DMS79 (cell line): ENCODE results near the gene DRAP1.
A peak's percentile ranks its signal among the peaks of the same experiment; 100 is the strongest.

Experiments used
- DNase-seq: peaks from one replicate; lab custom pipeline; 2025; lab: John Stamatoyannopoulos, UW

The DRAP1 gene, protein sequence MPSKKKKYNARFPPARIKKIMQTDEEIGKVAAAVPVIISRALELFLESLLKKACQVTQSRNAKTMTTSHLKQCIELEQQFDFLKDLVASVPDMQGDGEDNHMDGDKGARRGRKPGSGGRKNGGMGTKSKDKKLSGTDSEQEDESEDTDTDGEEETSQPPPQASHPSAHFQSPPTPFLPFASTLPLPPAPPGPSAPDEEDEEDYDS

DNA sequence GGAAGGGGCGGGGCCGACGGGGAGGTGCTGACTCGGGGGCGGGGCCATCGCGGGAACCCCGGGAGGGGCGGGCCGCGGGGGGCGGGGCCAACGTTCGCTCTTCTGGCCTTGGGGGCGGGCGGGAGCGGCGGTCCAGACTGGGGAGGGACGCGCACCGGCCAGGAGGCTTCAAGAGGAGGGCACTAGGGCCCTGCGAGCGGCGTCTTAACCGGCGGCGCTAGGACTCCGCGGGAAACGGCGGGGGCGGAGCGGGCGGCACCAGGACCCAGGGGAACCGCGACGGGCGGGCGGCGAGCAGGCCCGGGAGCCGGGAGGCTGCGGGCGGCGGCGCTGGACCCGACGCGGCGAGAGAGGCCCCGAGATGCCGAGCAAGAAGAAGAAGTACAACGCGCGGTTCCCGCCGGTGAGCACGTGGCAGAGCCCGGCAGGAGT lies at the start of gene DRAP1:
TSS of gene DRAP1 (plus strand) at position 286 of the 432 bp plus-strand sequence. CDS start at position 362, 76 bp downstream.
- DNase-seq = peak; percentile 94

DNA sequence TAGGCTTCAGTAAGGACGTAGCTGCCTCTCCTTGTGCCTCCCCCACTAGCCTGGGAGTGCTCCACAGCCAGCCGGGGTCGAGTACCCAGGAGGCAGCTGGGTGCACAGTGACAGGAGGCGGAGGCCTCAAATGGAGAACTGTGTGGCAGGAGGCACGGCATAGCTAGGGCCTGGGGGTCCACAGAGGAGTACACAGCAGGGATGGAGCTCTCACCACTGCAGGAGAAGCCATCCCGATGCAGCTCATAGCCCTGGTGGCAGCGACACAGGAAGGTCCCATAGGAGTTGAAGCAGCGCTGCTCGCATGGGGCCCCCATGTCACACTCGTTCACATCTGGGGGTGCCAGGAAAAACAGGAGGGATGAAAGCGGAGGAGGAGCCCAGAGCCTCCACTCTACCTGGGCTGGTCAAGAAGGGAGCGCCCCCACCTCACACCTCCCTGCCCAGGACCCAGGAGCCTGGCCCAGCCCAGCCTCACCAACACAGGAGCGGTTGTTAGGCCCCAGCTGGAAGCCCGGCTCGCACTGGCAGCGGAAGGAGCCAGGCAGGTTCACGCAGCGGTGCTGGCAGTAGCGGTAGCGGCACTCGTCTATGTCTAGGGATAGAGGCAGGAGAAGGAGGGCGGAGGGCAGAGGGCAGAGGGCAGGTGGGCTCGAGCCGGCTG lies 49.5 kb upstream of the DRAP1 start:
- DNase-seq = no peak

DNA sequence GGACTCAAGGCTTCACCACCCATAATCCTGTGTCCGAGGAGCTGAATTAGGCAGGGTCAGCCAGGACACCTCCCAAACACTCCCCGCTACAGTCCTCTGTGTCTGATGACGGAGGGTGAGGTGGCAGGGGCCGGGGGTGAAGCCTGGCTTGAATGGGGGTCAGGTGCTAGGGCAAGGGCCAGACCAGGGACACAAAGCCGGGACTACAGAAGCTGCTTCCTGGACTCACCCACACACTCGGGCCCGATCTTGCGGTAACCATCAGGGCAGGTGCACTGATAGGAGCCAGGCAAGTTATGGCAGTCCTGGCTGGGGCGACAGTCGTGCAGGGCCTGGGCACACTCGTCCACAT lies 48.9 kb upstream of the DRAP1 start:
- no peak for DNase-seq

DNA sequence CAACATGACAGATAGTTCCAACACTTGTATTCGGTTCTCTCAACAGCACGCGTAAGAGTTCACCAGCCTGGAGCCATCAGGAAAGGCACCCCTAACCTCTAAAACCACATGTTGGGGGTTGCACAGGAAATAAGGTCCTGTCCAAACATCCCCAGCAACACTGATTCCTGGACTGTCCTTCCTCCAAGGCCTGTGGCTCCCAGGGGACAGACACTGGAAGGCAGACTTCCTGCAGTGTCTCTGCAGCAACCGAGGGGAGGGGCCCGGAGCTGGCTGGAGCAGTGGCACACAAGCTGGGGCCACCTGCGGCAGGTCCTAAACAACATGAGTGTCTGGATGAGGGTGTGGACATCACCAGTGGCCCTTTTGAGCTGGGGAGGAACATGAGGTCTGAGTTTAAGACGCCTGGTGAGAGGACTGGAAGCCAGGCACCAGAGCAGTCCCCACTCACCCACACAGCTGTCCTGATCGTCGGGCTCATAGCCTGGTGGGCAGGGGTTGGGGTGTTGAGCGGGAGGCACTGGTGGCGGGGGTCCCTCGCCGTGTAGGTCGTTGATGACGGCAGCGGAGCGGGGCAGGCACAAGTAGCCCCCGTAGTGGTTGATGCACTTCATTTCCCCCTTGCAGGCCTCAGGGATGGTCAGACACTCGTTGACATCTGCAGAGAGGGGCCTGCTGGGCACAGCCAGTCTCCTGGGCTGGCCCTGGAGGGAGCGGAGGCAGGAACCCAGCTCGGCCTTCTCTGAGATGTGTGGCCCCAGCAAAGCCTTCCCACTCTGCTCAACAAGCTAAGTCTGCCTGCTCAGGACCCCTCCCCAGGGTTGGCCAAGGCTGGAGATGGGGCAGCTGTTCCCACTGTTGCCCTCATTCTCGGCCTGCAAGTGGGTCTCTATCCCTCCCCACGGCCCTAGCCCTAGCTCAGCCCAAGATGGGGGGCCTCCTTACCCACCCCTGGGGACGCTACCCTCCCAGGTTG lies 48.2 kb upstream of the DRAP1 start:
- no peak for DNase-seq

DNA sequence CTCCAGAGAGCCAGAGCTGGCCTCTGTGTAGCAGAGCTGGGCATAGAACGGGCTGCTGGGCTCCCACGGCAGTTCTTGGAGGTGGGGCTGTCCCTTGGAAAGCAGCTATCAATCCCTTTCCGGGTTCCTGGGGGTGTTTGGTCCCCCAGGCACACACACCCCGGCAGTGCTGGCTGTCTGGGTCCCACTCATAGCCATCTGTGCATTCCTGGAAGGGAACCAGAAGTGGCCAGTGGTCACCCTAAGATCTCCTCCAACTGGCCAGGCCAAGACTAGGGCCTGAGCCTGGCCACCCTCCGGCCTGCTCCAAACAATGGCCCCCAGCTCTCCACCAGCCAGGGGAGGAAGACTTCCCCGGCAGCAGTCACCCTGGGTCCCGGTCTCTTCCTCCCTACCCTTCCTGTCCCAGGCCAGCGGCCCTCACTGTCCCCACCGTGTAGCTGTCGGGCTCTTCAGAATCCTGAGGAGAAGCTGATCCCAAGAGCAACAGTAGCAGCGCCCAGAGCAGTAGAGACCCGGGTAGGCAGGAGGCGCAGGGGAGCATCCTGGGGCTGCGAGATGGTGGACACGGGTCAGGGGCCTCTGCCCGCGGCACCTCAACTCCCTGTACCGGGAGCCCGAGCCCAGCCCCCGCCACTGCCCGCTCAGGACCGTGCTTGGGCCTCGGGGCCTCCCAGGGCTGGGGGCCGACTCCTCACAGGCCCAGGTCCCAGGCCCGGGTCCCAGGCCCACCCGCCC lies 47.2 kb upstream of the DRAP1 start:
- no peak for DNase-seq

DNA sequence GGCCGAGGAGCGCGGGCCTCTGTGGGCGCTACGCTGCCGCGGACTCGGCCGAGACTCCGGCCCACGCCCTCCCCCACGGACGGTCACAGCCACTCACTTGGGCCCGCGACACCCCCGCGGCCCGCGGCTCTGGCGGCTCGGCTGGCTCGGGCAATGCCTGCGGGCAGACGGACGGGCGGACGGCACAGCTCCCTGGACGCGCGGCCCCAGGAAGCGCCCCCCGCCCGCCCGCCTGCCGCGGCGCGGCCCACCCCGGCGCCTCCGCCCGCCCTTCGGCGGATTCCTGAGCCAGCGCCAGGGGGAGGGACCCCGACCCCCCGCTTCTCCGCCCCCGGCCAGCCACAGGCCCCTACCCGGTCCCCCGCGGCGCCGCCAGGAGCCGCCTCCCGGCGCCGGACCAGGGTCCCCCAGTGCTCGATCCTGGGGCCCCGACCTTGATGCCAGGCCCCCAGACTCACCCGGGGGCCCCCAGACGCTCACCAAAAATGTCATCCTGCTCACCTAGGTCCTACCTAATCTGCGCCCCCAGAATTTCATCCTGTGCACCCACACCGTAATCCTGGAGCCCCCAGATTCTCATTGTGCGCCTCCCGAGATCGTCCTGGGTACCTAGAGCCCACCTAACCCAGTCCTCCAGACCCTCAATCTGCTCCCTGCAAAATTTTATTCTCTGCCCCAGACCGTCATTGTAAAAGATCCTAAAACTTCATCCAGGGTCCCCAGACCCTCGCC lies 46.5 kb upstream of the DRAP1 start, which contains the start of gene EFEMP2:
TSS of gene EFEMP2 (minus strand) at position 215 of the 732 bp plus-strand sequence. CDS start 446 bp downstream, outside the sequence.
- no peak for DNase-seq

DNA sequence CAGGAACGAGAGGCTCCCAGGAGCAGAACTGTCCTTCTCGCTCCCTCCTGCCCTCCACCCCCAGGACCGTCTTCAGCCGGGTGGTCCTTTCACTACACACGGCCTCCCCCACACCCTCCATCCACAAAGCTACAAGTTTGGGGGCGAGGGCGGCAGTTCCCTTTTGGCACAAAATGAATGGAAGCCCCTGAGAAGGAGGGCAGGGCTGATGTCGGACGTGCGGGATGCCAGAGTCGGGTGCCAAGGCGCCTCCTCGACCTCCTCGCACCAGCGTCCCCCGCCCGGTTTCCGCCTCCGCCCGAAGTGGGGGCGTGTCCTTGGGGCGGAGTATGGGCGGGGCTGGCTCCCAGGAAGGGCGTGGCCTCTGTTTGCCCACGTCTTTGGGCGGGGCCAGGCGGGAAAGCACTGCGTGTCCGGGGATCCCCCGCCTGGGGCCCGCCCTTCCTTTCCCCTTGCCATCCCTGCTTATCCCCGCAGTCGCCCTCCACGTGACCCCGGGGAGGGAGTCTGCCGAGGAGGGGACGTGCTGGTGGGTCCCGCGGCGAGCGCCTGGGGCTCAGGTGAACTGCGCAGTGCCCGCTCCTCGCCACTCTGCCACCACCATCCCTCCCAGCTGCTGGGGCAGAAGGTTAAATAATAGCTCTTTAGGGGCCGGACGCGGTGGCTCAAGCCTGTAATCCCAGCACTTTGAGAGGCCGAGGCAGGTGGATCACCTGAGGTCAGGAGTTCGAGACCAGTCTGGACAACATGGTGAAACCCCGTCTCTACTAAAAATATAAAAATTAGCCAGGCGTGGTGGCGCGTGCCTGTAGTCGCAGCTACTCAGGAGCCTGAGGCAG lies 45.7 kb upstream of the DRAP1 start:
- no peak for DNase-seq

DNA sequence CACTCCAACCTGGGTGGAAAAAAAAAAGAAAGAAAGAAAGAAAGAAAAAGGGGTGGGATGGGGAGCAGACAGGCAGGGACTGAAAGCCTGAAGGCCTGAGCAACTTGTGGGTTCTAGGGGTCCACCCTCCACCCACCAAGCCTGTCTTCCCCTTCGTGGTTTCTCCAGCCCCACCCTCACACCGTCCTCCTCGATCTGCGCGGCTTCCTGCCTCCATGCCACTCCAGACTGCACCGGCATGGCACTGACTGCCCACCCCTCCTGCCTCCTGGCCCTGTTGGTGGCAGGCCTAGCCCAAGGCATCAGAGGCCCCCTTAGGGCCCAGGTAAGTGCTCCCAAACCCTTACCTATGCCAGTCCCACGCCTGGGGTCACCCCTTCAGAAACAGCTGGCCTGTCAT lies 39.6 kb upstream of the DRAP1 start, which contains the start of gene CTSW:
TSS of gene CTSW (plus strand) at position 221 of the 400 bp plus-strand sequence. CDS start at position 239, 18 bp downstream.
- DNase-seq = no peak

DNA sequence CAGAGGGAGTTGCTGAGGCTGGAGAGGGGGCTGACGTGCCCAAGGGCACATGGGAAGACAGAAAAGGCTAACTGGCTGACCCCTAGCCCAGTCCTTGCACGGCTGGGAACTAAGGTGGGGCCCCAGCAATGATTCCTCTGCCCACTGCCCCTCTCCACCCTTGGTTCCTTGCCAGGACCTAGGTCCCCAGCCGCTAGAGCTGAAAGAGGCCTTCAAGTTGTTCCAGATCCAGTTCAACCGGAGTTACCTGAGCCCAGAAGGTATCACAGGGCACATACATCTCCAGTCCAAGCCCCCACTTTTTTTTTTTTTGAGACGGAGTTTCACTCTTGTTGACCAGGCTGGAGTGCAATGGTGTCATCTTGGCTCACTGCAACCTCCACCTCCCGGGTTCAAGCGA lies 39.2 kb upstream of the DRAP1 start:
- no peak for DNase-seq

DNA sequence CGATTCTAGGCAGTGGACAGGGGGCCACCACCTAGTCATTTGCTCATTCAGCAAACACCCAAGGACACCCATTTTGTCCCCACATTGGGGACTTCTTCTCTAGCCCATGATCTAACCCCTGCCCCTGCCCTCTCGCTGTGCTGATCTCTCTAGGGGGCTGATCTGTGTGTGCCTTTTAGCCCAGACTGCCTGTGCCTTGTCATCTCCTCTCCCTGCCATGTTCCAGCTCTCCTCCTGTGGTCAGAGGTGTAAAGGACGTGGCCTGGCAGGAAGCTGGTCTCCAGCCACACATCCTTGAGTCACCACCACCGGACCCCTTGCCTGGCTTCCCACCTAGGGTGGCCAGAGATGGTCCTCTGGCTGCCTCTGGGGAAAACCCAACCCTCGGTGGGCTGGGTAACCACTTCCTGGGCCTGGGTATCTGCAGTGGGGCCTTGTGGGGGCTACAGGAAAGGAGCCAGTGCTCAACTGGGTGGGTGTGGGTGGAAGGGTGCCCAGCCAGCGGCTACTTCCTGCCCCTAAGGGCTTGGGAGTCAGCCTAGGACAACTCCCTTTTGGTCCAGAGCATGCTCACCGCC lies 38.3 kb upstream of the DRAP1 start:
- no peak for DNase-seq

DNA sequence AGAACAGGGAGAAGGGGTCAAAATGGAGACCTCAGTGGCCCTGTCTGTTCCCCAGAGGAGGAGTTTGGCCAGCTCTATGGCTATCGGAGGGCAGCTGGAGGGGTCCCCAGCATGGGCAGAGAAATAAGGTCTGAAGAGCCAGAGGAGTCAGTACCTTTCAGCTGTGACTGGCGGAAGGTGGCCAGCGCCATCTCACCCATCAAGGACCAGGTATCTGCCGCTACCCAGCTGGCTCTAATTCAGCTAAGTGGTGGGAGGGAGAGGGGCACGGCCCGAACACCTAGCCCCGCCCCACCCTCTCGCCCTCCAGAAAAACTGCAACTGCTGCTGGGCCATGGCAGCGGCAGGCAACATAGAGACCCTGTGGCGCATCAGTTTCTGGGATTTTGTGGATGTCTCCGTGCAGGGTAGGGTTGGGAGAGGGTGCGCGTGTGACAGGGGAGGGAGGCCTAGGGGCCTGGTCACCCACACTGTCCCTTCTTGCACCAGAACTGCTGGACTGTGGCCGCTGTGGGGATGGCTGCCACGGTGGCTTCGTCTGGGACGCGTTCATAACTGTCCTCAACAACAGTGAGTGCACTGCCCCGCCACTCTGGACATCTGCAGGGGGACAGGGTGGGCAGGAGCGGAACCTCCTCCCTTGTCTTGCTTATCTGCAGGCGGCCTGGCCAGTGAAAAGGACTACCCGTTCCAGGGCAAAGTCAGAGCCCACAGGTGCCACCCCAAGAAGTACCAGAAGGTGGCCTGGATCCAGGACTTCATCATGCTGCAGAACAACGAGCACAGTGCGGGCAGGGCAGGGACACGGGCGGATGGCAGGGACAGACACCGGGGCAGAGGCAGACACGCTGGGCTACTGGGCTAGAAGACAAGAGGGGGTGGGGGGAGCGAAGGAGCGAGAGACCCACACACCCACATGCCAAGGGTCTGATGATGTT lies 36.8 kb upstream of the DRAP1 start:
- no peak for DNase-seq

DNA sequence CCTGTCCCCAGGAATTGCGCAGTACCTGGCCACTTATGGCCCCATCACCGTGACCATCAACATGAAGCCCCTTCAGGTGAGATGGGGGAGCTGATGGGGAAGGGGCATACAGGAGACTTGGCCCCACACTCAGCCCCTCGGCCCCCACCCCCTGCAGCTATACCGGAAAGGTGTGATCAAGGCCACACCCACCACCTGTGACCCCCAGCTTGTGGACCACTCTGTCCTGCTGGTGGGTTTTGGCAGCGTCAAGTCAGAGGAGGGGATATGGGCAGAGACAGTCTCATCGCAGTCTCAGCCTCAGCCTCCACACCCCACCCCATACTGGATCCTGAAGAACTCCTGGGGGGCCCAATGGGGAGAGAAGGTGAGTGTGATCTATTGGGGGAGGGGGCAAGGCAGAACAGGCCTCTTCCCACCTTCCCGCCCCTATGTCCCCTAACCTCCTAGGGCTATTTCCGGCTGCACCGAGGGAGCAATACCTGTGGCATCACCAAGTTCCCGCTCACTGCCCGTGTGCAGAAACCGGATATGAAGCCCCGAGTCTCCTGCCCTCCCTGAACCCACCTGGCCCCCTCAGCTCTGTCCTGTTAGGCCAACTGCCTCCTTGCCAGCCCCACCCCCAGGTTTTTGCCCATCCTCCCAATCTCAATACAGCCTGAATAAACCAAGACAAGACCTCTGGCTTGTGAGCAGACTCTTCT lies 36.0 kb upstream of the DRAP1 start:
- no peak for DNase-seq

DNA sequence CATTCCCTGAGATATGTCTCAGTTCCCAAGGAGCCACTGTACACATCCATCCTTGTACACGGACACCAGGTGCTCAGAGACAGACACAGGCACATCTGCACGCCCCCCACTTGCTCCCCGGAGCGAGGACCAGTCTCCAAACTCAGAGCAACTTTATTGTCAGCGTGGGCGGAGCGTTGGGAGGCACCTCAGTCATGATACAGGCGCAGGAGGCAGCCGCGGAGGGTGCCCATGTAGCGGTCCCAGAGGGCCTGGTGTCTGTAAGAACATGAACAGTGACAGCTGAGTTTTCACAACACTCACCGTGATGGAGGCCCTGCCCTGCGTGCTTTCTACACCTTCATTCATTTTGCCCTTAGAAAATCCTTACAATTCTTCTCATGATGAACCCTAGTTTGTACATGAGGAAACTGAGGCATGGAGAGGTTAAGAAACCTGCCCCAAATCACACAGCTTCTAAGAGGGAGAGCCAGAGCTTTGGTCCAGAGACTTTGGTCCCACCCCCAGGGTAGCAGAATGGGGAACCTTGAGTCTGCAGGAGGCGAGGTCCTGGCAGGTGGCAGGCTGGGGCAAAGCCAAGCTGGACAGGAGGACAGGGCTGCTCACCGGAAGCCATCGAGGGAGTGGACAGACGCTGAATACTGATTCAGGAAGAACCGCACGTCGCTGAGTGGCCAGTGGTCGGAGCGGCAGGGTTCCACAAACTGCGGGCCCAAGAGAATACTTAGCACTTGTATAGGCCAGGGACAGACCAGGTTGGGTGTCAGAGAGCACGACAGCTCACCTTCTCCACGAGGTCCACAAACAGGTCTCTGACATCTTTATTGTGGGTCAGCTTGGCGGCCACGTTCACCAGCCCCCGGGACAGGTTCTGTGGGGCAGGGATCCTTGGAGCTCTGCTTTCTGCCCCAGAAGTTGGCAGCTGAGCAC lies 35.2 kb upstream of the DRAP1 start:
- DNase-seq = no peak

DNA sequence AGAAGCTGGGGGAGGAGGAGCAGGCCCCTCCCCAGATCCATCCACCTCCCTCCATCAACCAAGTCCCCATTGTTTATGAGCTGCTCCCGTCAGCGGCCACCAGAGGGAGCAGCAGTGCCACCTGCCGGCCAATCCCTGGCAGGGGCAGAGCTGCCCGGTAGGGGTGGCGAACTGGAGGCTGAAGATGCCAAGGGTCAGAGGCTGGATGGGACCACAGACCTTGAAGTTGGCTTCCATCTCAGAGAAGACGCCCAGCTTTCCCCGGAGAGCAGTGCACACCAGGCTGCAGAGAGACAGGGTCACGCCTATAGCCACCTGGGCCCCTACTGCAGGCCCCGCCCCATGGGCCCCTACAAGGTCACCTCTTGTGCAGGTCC lies 34.5 kb upstream of the DRAP1 start:
- DNase-seq = no peak

DNA sequence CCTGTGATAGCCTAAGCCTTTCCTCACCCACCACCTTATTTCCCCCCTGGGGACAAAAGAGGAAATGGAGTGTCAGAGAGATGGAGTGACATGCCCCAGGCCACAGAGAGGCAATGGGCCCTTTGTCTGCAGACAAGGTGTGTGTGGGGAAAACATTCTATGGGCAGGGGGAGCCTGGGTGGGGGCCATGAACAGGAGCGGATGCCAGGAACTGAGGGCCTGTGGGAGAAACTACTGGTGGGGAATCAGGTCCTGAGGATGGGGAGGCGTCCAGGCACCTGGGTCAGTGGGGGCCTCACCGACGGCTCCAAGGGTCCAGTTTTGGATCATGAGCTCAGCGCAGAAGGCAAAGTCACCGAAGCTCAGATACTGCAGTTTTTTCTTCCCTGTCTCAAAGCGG lies 34.0 kb upstream of the DRAP1 start:
- no peak for DNase-seq

DNA sequence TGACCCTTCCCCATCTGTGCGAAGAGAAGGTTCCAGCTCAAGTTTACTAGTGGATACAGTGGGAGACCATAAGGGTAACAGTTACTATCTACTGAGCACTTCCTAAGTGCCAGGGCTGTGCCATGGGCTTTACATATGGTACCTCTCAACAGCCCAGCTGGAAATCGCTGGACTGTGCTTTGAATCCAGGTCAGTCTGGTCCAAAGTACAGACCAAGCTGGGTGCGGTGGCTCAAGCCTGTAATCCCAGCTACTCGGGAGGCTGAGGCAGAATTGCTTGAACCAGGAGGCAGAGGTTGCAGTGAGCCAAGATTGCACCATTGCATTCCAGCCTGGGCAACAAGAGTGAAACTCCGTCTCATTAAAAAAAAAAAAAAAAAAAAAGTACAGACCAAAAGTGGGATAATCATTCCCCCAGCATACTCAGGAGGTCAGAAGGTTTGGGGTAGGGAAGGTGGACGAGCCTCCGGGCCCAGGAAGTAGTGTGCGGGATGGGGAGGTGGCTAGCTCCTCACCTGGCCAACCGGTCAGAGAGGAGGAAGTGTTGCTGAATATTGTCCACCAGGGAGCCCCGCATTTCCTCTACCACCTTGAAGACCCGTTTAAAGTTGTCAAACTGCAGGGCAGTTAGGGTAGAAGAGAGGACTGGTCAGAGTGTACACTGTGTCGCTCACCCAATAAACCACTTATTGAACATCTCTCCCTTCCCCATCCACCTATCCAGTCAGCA lies 33.3 kb upstream of the DRAP1 start:
- no peak for DNase-seq
